HG02759 (cell line): ENCODE results near the gene MIR17HG.
"Not testable (repeated sequence)": the region's sequence is repeated elsewhere in the genome, so short reads cannot be mapped to it uniquely, and the experiment has no call there.

ENCODE experiments used
- ATAC-seq: cut with Tn5 transposase; IDR thresholded peaks from one replicate; pipeline ENCODE4 v1.9.1; 2021; ENCODE audit warnings: mild to moderate bottlenecking, moderate library complexity; ENCODE audit not compliant: unreplicated experiment

Gene MIR17HG

GRCh38 chr13:91347202-91347995 is at the start of gene MIR17HG:
MIR17HG (plus strand) TSS chr13:91347687.
- peak; percentile 59 for ATAC-seq

- no peak for ATAC-seq
These were observed 49.4 kb upstream of the MIR17HG start for GRCh38 chr13:91298060-91298459.

- ATAC-seq = peak; percentile 90
These were observed 45.4 kb upstream of the MIR17HG start for GRCh38 chr13:91302111-91302510.

GRCh38 chr13:91303031-91303430 is 44.5 kb upstream of the MIR17HG start:
- no peak for ATAC-seq

GRCh38 chr13:91304741-91305140 is 42.7 kb upstream of the MIR17HG start:
- no peak for ATAC-seq

- no peak for ATAC-seq
These were observed 41.8 kb upstream of the MIR17HG start for GRCh38 chr13:91305652-91306051.

- no peak for ATAC-seq
These were observed 39.6 kb upstream of the MIR17HG start for GRCh38 chr13:91307887-91308286.

- no peak for ATAC-seq
These were observed 39.2 kb upstream of the MIR17HG start for GRCh38 chr13:91308299-91308698.

GRCh38 chr13:91311491-91311890 is 36.0 kb upstream of the MIR17HG start:
- no peak for ATAC-seq

- peak; percentile 37 for ATAC-seq
These were observed 35.2 kb upstream of the MIR17HG start for GRCh38 chr13:91312324-91312723.

GRCh38 chr13:91313103-91313502 is 34.4 kb upstream of the MIR17HG start:
- ATAC-seq = peak; percentile 79

GRCh38 chr13:91313581-91313980 is 33.9 kb upstream of the MIR17HG start:
- ATAC-seq = peak; percentile 74

GRCh38 chr13:91314888-91315287 is 32.6 kb upstream of the MIR17HG start:
- ATAC-seq = no peak

GRCh38 chr13:91318886-91319285 is 28.6 kb upstream of the MIR17HG start:
- ATAC-seq = no peak

GRCh38 chr13:91319996-91320395 is 27.5 kb upstream of the MIR17HG start:
- ATAC-seq = no peak

GRCh38 chr13:91320990-91321389 is 26.5 kb upstream of the MIR17HG start:
- not testable (repeated sequence) for ATAC-seq

- no peak for ATAC-seq
These were observed 24.1 kb upstream of the MIR17HG start for GRCh38 chr13:91323349-91323748.

GRCh38 chr13:91326146-91326545 is 21.3 kb upstream of the MIR17HG start:
- no peak for ATAC-seq

- no peak for ATAC-seq
These were observed 18.8 kb upstream of the MIR17HG start for GRCh38 chr13:91328726-91329125.

- ATAC-seq = no peak
These were observed 17.8 kb upstream of the MIR17HG start for GRCh38 chr13:91329733-91330132.

GRCh38 chr13:91331047-91331915 is 16.2 kb upstream of the MIR17HG start:
- peak; percentile 76 for ATAC-seq

GRCh38 chr13:91346062-91346461 is 1.4 kb upstream of the MIR17HG start:
- no peak for ATAC-seq
